Peyer's patch (tissue), 4 donors: Measurements from ENCODE around the gene SNRNP200. TPM values are rescaled to one million over a fixed set of nuclear protein-coding genes. Genes with fewer than 3 reads are reported as not detected.

Experiments
- DNase-seq, 3 donors: peaks; one replicate each; pipeline ENCODE4 v3.0.0-alpha.2; 2017 to 2019
- H3K27ac ChIP-seq, 4 donors: fragments of 200-600 bp; sonication (generic); one replicate each; pipeline ENCODE4 v1.5.1; 2016 to 2019
- H3K27me3 ChIP-seq, 2 donors: fragments of 200-600 bp; sonication (generic); one replicate each; pipeline ENCODE4 v1.5.1; 2019
- H3K36me3 ChIP-seq, 3 donors: fragments of 200-600 bp; sonication (generic); one replicate each; pipeline ENCODE4 v1.5.1; 2016 to 2019
- H3K4me1 ChIP-seq, 4 donors: fragments of 200-600 bp; sonication (generic); one replicate each; pipeline ENCODE4 v1.5.1; 2016 to 2019
- H3K4me3 ChIP-seq, 4 donors: fragments of 200-600 bp; sonication (generic); 1 replicate in 3 of 4; 2 replicates in 1 of 4; pipeline ENCODE4 v1.5.1; 2016 to 2019; ENCODE audit warnings: mild to moderate bottlenecking in 1 of 4
- H3K9me3 ChIP-seq, 4 donors: fragments of 200-600 bp; sonication (generic); one replicate each; pipeline ENCODE4 v1.5.1; 2016 to 2019; ENCODE audit warnings: mild to moderate bottlenecking in 1 of 4
- CTCF ChIP-seq, 6 experiments: fragments of 450-650 bp in 4 of 6; fragments of 200-600 bp in 2 of 6; sonication (generic) in 1 of 6; IDR thresholded peaks; one replicate each; pipeline ENCODE4 v1.5.1; 2017 to 2019; ENCODE audit warnings: antibody characterized with exemption in 6 of 6, mild to moderate bottlenecking in 3 of 6, moderate library complexity in 1 of 6
- POLR2A ChIP-seq, 2 donors: fragments of 450-650 bp; IDR thresholded peaks; one replicate each; pipeline ENCODE4 v1.5.1; 2017; ENCODE audit warnings: antibody characterized with exemption in 2 of 2, mild to moderate bottlenecking in 2 of 2, moderate library complexity in 2 of 2
- total RNA-seq, 4 donors: library from RNA; depleted of rRNA; stranded (reverse); fragments of >200 nt; gene quantifications; one replicate each; pipeline ENCODE4 v1.1.0, GENCODE V29; 2016

Gene SNRNP200
- total RNA-seq, 4 donors from 2014 or later: 96.7 to 189 (median 119) TPM

GRCh38 chr2:96291751-96292150 lies 13.6 kb downstream of the SNRNP200 start:
- peaks cover 2 to 100% (median 4%) of the 10 kb centered on the region in 3 donors for H3K36me3 ChIP-seq
- H3K9me3 ChIP-seq: no peaks in the 10 kb centered on the region
- no peak overlapping the region for H3K4me3 ChIP-seq
- no peak for DNase-seq
- H3K27ac ChIP-seq: no peak overlapping the region
- no peaks in the 10 kb centered on the region for H3K4me1 ChIP-seq
- H3K27me3 ChIP-seq: no peaks in the 10 kb centered on the region
- no peak for TF ChIP-seq CTCF (IDR thresholded peaks at IDR 0.05)
- TF ChIP-seq POLR2A (IDR thresholded peaks at IDR 0.05): no peak

- no peaks in the 10 kb centered on the region for H3K9me3 ChIP-seq
- H3K4me3 ChIP-seq: no peak overlapping the region
- DNase-seq: no peak
- no peaks in the 10 kb centered on the region for H3K4me1 ChIP-seq
- no peak overlapping the region for H3K27ac ChIP-seq
- H3K36me3 ChIP-seq: peaks cover 0 to 100% (median 2%) of the 10 kb centered on the region in 3 donors
- TF ChIP-seq POLR2A (IDR thresholded peaks at IDR 0.05): no peak
- no peak for TF ChIP-seq CTCF (IDR thresholded peaks at IDR 0.05)
- no peaks in the 10 kb centered on the region for H3K27me3 ChIP-seq
Measured at GRCh38 chr2:96287273-96287856, 18.0 kb downstream of the SNRNP200 start.

GRCh38 chr2:96276787-96277499 lies 28.4 kb downstream of the SNRNP200 start:
- Histone ChIP-seq H3K27ac (no peak overlapping the region), H3K4me1 (no peaks in the 10 kb centered on the region), H3K27me3 (no peaks in the 10 kb centered on the region), H3K9me3 (no peaks in the 10 kb centered on the region), H3K4me3 (no peak overlapping the region), H3K36me3 (peaks cover 0 to 97% (median 0%) of the 10 kb centered on the region in 3 donors)
- TF ChIP-seq CTCF (IDR thresholded peaks at IDR 0.05) (no peak), POLR2A (IDR thresholded peaks at IDR 0.05) (no peak)
- no peak for DNase-seq

GRCh38 chr2:96274355-96275056 lies 30.8 kb downstream of the SNRNP200 start:
- Histone ChIP-seq H3K4me1 (no peaks in the 10 kb centered on the region), H3K27ac (no peak overlapping the region), H3K4me3 (no peak overlapping the region), H3K36me3 (peaks cover 0 to 94% (median 0%) of the 10 kb centered on the region in 3 donors), H3K27me3 (no peaks in the 10 kb centered on the region), H3K9me3 (no peaks in the 10 kb centered on the region)
- DNase-seq: no peak
- TF ChIP-seq POLR2A (IDR thresholded peaks at IDR 0.05) (no peak), CTCF (IDR thresholded peaks at IDR 0.05) (no peak)

- no peak overlapping the region for H3K4me3 ChIP-seq
- H3K9me3 ChIP-seq: no peaks in the 10 kb centered on the region
- H3K36me3 ChIP-seq: peaks cover 0 to 94% (median 0%) of the 10 kb centered on the region in 3 donors
- no peaks in the 10 kb centered on the region for H3K27me3 ChIP-seq
- H3K4me1 ChIP-seq: no peaks in the 10 kb centered on the region
- H3K27ac ChIP-seq: no peak overlapping the region
- DNase-seq: no peak
- TF ChIP-seq CTCF (IDR thresholded peaks at IDR 0.05) (no peak), POLR2A (IDR thresholded peaks at IDR 0.05) (no peak)
Measured at GRCh38 chr2:96273763-96274162, 31.6 kb downstream of the SNRNP200 start.
